ENCODE results near the gene ME3.

The ME3 gene

DNA sequence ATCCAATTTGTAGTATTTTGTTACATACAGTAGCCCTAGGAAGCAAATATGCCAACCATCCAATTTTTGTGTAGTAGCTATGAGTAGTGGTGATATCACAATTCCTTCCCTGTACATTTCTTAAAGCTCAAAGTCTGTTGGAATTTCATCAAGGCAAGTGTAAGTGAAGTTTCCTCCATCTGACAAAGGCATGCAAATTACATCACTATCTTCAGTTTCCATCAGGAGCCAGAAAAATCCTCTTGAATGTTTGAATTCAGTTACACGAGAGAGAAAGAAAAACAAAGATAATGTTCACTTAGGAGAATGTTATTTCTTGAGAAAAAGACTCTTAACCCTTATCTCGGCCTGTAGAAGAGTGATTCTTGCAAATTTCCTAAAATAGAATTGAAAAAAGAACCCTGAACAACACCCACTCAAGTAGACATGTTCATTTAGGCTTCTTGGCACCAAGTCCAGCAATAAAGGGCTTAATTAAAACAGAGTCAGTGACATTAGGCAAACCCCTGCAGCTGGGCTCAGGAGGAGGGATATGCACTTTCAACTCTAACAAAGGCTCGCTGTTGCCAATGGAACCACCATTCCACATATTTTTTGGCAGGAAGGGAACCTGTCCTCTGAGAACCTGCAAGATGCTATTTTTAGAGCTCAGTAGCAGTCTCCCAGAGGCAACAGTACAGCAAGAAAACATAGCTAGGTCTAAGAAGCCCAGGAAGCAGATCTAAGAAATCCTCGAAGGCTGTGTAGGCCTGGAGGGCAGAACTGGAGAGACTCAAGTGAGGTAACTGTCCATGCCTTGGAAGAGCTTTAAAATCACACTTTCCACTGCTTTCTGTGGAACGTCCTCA lies 153.1 kb downstream of the ME3 start:
- peak; percentile 53 for DNase-seq (ENCODE audit: low read depth)
- H3K4me3 ChIP-seq (ENCODE audit: low read depth, low read length) = no peak overlapping the region

DNA sequence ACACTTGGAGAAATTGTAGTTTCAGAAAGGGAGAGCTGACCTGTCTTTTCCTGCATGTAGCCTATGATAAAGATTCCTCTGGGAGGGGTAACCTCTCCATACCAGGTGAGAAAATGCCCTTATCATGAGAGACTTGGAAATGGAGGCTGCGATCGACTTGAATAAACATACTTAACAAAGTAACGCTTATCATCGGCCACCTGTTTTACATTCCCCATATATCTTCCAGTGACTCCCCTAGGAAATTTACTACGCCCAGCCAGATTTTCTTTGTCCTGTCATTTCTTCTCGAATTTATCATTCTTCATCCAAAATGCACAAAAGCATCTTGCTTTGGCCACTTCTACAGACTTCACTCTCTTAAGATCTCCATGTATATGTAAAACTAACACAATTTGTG lies 154.2 kb downstream of the ME3 start:
- no peak overlapping the region for H3K4me3 ChIP-seq (ENCODE audit: low read depth, low read length)
- DNase-seq (ENCODE audit: low read depth) = no peak
- no peak for TF ChIP-seq CTCF (IDR thresholded peaks at IDR 0.05; ENCODE audit: low read depth, low read length, missing control alignments)
- in situ Hi-C loops (cut with HindIII; ENCODE audit: low sequenced_read_pairs) = no loop called here

More for the DNA sequence above, 153.1 kb downstream of the ME3 start:
- no peak for TF ChIP-seq CTCF (IDR thresholded peaks at IDR 0.05; ENCODE audit: low read depth, low read length, missing control alignments)
- in situ Hi-C loops (cut with HindIII; ENCODE audit: low sequenced_read_pairs) = no loop called here

- H3K4me3 ChIP-seq (ENCODE audit: low read depth, low read length) = no peak overlapping the region
- in situ Hi-C loops (cut with HindIII; ENCODE audit: low sequenced_read_pairs) = no loop called here
- no peak for TF ChIP-seq CTCF (IDR thresholded peaks at IDR 0.05; ENCODE audit: low read depth, low read length, missing control alignments)
These were observed 154.9 kb downstream of the ME3 start for GRCh38 chr11:86517557-86517956.

GRCh38 chr11:86515297-86516094 lies 156.9 kb downstream of the ME3 start:
- peak; percentile 68 for DNase-seq (ENCODE audit: low read depth)
- in situ Hi-C loops (cut with HindIII; ENCODE audit: low sequenced_read_pairs) = no loop called here
- TF ChIP-seq CTCF (IDR thresholded peaks at IDR 0.05; ENCODE audit: low read depth, low read length, missing control alignments) = peak; percentile 4
- no peak overlapping the region for H3K4me3 ChIP-seq (ENCODE audit: low read depth, low read length)

More at GRCh38 chr11:86517557-86517956, 154.9 kb downstream of the ME3 start:
- DNase-seq (ENCODE audit: low read depth) = no peak

DNA sequence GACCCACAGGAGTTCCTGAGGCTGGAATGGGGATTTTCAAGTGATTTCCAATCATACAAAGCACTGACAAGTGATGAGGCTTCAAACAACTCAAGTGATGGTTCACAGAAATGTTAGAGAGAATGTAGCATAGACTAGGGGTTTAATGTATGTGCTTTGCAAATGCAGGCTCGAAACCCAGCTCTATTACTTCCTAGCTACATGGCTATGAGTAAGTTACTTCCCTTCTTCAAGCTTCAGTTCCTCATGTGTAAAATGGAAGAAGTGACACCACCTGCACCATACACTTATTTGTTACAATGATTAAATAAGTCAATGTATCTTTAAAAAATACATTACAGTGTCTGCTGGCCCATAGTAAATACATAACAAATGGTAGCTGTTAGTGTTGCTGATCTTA lies 158.0 kb downstream of the ME3 start:
- DNase-seq (ENCODE audit: low read depth) = no peak
- H3K4me3 ChIP-seq (ENCODE audit: low read depth, low read length) = no peak overlapping the region
- in situ Hi-C loops (cut with HindIII; ENCODE audit: low sequenced_read_pairs) = no loop called here
- no peak for TF ChIP-seq CTCF (IDR thresholded peaks at IDR 0.05; ENCODE audit: low read depth, low read length, missing control alignments)

DNA sequence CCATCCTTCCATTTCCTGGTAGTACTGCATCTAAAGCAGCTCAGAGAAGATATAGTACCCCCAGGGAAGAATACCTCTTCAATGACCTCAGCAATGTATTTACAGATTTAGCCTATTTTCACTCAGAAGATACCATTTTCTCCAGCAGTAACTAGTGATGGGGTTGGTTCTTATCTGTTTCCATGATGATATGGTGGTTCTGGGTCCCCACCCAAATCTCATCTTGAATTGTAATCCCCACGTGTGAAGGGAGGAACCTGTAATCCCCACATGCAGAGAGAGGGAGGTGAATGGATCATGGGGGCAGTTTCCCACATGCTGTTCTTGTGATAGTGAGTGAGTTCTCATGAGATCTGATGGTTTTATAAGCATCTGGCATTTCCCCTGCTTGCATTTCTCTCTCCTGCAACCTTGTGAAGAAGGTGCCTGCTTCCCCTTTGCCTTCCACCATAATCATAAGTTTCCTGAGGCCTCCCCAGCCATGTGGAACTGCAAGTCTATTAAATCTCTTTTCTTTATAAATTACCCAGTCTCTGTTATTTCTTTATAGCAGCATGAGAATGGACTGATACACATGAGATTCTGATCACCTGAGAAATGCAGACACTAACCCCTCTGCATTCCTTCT lies 158.6 kb downstream of the ME3 start:
- no peak for DNase-seq (ENCODE audit: low read depth)
- no peak for TF ChIP-seq CTCF (IDR thresholded peaks at IDR 0.05; ENCODE audit: low read depth, low read length, missing control alignments)
- in situ Hi-C loops (cut with HindIII; ENCODE audit: low sequenced_read_pairs) = no loop called here
- H3K4me3 ChIP-seq (ENCODE audit: low read depth, low read length) = no peak overlapping the region

All from astrocyte of the cerebellum (primary cell).